Measurements from ENCODE around the gene SCYL1.
A peak's percentile ranks its signal among the peaks of the same experiment; 100 is the strongest.

SCYL1 gene

DNA sequence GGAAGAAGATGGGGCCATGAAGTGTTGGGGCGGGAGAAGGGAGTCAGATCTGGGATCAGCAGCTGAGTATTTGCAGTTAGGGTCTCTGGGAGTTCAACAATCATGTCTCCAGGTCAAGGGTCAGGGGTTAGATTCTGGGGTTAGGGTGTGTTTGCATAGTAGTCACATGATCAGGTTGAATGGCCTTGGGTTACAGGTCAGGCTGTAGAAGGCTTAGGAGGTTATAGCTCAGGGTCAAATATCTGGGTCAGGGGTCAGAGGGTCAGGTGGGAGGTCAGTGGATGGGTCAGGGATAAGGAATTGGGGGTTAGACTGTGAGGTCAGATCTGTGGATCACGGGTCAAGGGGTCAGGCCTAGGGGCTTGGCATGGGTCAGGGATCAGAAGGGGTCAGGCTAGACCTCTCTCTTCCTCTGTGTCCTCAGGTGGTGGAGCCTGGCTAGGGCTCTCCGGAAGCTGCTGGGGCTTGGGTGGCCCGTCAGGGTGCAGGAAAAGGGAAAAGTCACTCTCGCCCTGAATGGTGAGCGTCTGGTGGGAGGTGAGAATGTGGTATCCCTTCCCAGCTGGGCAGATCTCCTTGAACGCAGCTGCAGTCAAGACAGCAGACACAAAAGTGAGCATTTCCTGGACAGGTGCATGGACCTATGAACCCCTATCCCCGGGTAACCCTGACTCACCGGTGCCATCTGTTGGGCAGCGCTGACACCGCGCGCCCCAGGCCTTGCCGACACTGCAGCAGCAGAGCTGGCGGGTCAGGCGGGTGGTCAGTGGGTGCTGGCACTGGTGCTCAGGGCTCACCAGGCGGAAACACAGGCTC is 26.9 kb downstream of the SCYL1 start:
- Histone ChIP-seq H3K36me3 (ENCODE audit: control insufficient read depth, insufficient read depth, low read length) (no peaks in the 10 kb centered on the region), H3K4me1 (ENCODE audit: control insufficient read depth, insufficient read depth, low read length) (peaks cover 2% of the 10 kb centered on the region; the same call in 1 of the 2 replicates), H3K9ac (ENCODE audit: low read depth, low read length) (no peak overlapping the region), H3K4me3 (ENCODE audit: low read depth, low read length) (no peak overlapping the region), H3K27ac (ENCODE audit: low read depth, low read length) (no peak overlapping the region), H3K9me3 (ENCODE audit: control insufficient read depth, insufficient read depth, low read length) (no peaks in the 10 kb centered on the region), H3K27me3 (ENCODE audit: control insufficient read depth, insufficient read depth, low read length) (peaks cover 43% of the 10 kb centered on the region)

DNA sequence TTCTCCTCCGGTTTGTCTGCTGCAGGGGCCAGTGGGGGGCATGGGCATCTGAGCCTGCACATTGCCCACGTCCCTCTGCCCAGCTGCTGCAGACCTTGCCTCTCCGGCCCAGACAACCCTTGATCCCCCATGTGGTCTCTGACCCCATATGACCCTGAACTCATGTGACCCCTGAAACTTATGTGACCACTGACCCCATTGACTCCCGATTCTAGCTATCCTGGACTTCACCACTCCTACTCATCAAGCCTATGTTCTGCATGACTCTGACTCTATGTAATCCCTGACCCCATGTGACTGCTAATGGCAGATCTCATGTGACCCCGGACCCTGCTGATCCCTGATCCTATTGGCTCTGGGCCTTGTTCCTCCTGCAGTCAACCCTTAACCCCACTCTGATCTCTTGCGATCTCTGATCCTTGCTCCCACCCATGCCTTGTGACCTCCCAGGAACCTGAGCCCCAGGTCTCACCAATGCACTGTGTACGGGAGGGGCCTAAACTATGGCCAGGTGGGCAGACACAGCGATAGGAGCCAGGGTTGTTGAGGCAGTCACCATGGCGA is 27.6 kb downstream of the SCYL1 start:
- no peak overlapping the region for H3K9ac ChIP-seq (ENCODE audit: low read depth, low read length)
- H3K36me3 ChIP-seq (ENCODE audit: control insufficient read depth, insufficient read depth, low read length): no peaks in the 10 kb centered on the region
- H3K27me3 ChIP-seq (ENCODE audit: control insufficient read depth, insufficient read depth, low read length): peaks cover 44% of the 10 kb centered on the region
- H3K9me3 ChIP-seq (ENCODE audit: control insufficient read depth, insufficient read depth, low read length): no peaks in the 10 kb centered on the region
- no peak overlapping the region for H3K27ac ChIP-seq (ENCODE audit: low read depth, low read length)
- H3K4me1 ChIP-seq (ENCODE audit: control insufficient read depth, insufficient read depth, low read length): peaks cover 2% of the 10 kb centered on the region; the same call in 1 of the 2 replicates
- no peak overlapping the region for H3K4me3 ChIP-seq (ENCODE audit: low read depth, low read length)

DNA sequence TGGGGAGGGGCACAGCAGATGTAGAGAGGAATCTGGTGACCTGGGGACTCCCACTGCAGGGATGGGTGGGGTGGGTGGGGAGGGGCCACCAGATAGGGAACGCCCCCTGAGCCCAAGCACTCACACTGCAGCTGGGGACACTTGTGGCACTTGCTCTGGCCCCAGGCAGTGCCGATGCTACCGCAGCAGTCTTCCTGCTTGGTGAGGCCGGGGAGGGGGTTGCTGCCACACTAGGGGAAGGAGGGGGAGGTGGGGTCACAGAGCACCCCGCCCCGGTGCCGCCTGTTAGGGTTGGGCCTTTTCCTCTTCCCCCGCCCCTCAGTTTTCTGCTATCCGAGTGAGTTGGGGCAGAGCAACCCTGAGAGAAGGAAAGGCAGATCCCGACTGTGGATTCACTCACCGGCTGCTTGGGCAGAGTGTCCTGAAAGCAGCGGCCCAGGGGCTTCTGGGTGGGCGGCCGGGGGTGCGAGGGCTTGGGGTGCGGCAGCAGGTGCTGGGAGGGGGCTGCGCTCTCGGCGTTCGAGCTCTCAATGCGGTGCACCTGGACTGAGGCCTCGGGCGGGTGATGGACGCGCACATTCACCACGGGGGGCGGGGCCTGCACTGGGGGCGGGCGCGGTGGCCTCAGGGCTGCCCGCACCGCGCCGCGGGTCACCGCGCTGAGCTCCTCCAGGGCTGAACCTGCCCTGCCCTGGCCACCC is 28.6 kb downstream of the SCYL1 start:
- H3K27me3 ChIP-seq (ENCODE audit: control insufficient read depth, insufficient read depth, low read length): peaks cover 35% of the 10 kb centered on the region
- peaks cover 2% of the 10 kb centered on the region; the same call in 1 of the 2 replicates for H3K4me1 ChIP-seq (ENCODE audit: control insufficient read depth, insufficient read depth, low read length)
- peak overlapping the region; percentile 53 for H3K4me3 ChIP-seq (ENCODE audit: low read depth, low read length)
- no peaks in the 10 kb centered on the region for H3K36me3 ChIP-seq (ENCODE audit: control insufficient read depth, insufficient read depth, low read length)
- no peaks in the 10 kb centered on the region for H3K9me3 ChIP-seq (ENCODE audit: control insufficient read depth, insufficient read depth, low read length)
- no peak overlapping the region for H3K27ac ChIP-seq (ENCODE audit: low read depth, low read length)
- H3K9ac ChIP-seq (ENCODE audit: low read depth, low read length): no peak overlapping the region

DNA sequence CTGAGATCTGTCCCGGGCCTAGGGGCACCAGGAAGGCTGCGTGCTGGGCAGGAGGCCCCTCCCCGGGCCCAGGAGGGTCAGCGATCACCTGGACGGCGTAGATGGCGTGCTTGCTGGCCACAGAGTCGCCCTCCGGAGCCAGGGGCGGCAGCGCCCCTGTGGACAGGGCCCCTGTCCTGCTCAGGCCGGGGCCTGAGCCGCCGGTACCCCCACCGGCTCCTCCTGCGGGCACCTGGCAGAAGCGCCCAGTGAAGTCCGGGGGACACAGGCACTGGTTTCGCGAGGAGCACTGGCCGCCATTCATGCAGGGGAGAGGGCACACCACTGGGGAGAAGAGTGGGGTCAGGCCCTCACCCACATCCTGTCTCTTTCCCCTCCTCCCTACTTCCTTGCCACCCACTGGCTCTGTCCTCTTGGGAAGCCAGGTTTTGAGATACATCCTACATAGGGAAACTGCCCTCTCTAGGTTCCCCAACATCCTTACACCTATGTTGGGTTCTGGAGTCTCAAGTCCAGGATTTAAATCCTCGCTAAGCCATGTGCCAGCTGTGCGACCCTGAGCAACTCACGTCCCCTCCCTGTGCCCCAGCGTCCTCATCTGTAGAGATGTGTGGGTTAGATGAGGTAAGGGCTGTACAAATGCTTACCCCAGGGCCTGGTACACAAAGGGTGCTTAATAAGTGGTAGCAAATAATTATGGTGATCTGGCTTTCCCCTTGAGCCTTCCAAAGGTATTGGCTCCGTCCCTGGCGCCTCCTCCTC is 29.4 kb downstream of the SCYL1 start:
- Histone ChIP-seq H3K36me3 (ENCODE audit: control insufficient read depth, insufficient read depth, low read length) (no peaks in the 10 kb centered on the region), H3K27me3 (ENCODE audit: control insufficient read depth, insufficient read depth, low read length) (peaks cover 34% of the 10 kb centered on the region), H3K9me3 (ENCODE audit: control insufficient read depth, insufficient read depth, low read length) (no peaks in the 10 kb centered on the region), H3K4me1 (ENCODE audit: control insufficient read depth, insufficient read depth, low read length) (peaks cover 10% of the 10 kb centered on the region; the same call in 1 of the 2 replicates), H3K9ac (ENCODE audit: low read depth, low read length) (no peak overlapping the region), H3K4me3 (ENCODE audit: low read depth, low read length) (peak overlapping the region; percentile 53), H3K27ac (ENCODE audit: low read depth, low read length) (no peak overlapping the region)

DNA sequence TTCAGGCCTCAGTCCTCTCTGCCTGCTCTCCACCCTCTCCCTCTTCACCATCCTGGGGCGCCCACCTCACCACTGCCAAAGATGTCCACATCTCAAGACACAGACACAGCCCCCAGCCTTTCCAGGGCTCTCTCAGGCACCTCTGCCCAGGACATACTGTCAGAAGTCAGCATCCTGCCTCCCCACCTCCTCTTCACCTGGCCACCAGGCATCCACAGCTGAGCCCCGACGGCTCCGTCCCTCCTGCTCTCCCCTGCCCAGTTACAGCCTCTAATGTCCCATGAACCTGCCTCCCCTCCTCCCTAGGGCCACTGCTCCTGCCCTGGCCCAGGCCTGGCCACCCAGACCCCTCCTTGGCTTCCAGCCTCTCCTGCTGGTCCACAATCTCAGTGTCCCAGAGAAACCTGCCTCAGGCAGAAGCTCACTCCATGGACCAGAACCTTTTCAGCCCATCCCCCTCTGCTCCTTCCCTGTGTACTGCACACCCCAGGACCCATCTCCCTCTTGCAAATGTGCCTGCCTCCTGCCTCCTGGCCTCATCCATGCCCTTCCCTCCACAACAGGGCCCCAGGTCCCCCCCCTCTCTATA is 30.1 kb downstream of the SCYL1 start:
- Histone ChIP-seq H3K27me3 (ENCODE audit: control insufficient read depth, insufficient read depth, low read length) (peaks cover 41% of the 10 kb centered on the region), H3K9ac (ENCODE audit: low read depth, low read length) (no peak overlapping the region), H3K36me3 (ENCODE audit: control insufficient read depth, insufficient read depth, low read length) (no peaks in the 10 kb centered on the region), H3K4me3 (ENCODE audit: low read depth, low read length) (no peak overlapping the region), H3K9me3 (ENCODE audit: control insufficient read depth, insufficient read depth, low read length) (no peaks in the 10 kb centered on the region), H3K27ac (ENCODE audit: low read depth, low read length) (no peak overlapping the region), H3K4me1 (ENCODE audit: control insufficient read depth, insufficient read depth, low read length) (peaks cover 14% of the 10 kb centered on the region; the same call in 1 of the 2 replicates)

DNA sequence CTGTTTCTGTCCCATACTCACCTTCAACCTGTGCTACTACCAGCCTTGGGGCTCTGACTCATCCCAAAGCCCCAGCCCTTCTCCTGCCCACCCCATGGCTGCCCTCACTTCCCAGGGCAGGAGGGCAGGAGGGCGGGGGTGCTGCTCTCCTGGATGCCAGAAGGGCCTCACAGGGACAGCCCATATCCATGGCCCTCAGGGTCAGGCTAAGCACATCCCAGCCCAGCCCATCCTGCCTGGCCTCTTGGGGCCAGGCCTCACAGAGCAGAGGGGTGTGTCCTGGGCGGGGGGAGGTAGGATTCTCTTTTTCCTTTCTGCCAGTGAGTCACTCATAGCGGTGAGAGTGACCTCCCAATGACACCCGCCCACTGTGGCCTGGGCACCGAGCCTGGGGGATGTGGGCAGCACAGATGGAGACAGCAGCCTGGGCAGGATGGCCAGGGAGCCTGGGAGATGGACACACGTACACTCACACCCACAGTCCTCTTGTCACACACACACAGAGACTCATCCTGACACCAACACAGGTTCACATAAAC is 30.9 kb downstream of the SCYL1 start:
- H3K9me3 ChIP-seq (ENCODE audit: control insufficient read depth, insufficient read depth, low read length): no peaks in the 10 kb centered on the region
- H3K9ac ChIP-seq (ENCODE audit: low read depth, low read length): no peak overlapping the region
- H3K27ac ChIP-seq (ENCODE audit: low read depth, low read length): no peak overlapping the region
- H3K4me1 ChIP-seq (ENCODE audit: control insufficient read depth, insufficient read depth, low read length): peaks cover 21% of the 10 kb centered on the region
- no peaks in the 10 kb centered on the region for H3K36me3 ChIP-seq (ENCODE audit: control insufficient read depth, insufficient read depth, low read length)
- peaks cover 47% of the 10 kb centered on the region for H3K27me3 ChIP-seq (ENCODE audit: control insufficient read depth, insufficient read depth, low read length)
- H3K4me3 ChIP-seq (ENCODE audit: low read depth, low read length): no peak overlapping the region

DNA sequence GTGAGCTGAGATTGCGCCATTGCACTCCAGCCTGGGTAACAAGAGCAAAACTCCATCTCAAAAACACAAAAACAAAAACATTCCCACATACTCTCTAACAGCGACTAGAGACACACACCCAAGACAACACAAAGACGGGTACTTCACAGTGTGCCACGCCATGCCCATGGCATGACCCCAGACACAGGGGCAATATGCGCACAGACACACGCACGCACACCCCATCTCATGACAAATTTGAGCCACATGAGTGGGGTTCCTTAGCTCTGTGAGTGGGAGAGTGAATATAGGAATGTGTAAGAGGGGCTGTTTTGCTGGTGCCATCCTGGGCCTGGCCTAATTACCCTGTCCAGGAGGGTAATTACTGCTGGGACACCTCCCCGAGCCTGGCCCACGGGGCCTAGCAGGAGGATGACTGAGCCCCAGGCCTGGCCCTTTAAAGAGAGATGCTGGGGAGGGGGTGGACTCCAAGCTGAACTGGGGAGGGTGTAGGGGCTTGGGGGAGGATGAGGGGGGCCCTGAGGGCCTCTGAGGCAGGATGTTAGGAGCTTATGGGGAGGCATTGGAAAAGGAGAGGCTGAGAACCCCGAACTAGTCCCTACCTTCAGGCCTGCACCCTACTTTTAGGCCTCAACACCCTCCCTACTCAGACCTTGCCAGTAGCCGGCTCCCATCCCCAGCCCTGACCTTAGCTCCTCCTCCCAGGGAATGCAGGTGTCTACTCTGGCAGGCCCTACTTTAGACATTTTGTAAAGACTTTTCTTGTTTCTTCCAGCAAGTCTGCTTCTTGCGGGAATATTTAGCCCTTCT is 31.8 kb downstream of the SCYL1 start:
- H3K4me1 ChIP-seq (ENCODE audit: control insufficient read depth, insufficient read depth, low read length): peaks cover 27% of the 10 kb centered on the region
- H3K9me3 ChIP-seq (ENCODE audit: control insufficient read depth, insufficient read depth, low read length): no peaks in the 10 kb centered on the region
- H3K36me3 ChIP-seq (ENCODE audit: control insufficient read depth, insufficient read depth, low read length): no peaks in the 10 kb centered on the region
- H3K27ac ChIP-seq (ENCODE audit: low read depth, low read length): no peak overlapping the region
- H3K9ac ChIP-seq (ENCODE audit: low read depth, low read length): no peak overlapping the region
- no peak overlapping the region for H3K4me3 ChIP-seq (ENCODE audit: low read depth, low read length)
- peaks cover 43% of the 10 kb centered on the region for H3K27me3 ChIP-seq (ENCODE audit: control insufficient read depth, insufficient read depth, low read length)

DNA sequence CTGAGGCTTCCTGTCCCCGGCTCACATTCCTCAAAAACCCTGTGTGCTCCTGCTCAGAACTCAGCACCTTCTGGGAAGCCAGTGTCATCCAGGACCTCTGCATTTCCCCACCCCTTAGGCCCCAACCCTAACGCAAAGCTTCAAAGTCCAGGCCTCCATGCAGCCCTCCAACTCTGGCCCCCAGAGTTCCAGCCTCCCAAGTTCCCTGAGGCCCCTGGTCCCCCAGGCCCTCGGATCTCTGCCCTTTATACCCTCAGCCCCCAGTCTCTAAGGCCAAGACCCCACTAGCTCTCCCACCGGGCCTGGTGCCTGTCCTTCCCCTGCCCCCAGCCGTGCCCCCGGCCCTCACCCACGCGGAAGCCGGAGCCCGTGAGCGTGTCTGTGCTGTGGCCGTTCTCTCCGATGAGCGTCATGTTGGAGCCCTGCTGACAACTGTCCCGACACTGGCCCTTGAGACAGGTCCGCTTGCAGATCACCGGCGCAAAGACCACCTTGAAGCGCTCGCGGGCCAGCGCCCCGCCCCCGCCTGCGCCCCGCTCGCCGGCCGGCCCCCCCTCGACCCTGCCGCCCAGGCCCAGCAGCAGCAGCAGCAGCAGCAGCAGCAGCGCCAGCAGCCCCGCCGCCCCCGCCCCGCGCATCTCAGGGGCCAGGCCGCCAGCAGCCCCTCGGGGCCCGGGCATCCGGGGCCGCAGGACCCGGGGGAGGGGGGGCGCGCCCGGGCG is 32.6 kb downstream of the SCYL1 start:
- H3K9ac ChIP-seq (ENCODE audit: low read depth, low read length): no peak overlapping the region
- H3K27ac ChIP-seq (ENCODE audit: low read depth, low read length): no peak overlapping the region
- H3K4me1 ChIP-seq (ENCODE audit: control insufficient read depth, insufficient read depth, low read length): peaks cover 27% of the 10 kb centered on the region
- H3K36me3 ChIP-seq (ENCODE audit: control insufficient read depth, insufficient read depth, low read length): no peaks in the 10 kb centered on the region
- peak overlapping the region; percentile 62; the same call in 1 of the 2 replicates for H3K4me3 ChIP-seq (ENCODE audit: low read depth, low read length)
- H3K9me3 ChIP-seq (ENCODE audit: control insufficient read depth, insufficient read depth, low read length): no peaks in the 10 kb centered on the region
- H3K27me3 ChIP-seq (ENCODE audit: control insufficient read depth, insufficient read depth, low read length): peaks cover 43% of the 10 kb centered on the region

DNA sequence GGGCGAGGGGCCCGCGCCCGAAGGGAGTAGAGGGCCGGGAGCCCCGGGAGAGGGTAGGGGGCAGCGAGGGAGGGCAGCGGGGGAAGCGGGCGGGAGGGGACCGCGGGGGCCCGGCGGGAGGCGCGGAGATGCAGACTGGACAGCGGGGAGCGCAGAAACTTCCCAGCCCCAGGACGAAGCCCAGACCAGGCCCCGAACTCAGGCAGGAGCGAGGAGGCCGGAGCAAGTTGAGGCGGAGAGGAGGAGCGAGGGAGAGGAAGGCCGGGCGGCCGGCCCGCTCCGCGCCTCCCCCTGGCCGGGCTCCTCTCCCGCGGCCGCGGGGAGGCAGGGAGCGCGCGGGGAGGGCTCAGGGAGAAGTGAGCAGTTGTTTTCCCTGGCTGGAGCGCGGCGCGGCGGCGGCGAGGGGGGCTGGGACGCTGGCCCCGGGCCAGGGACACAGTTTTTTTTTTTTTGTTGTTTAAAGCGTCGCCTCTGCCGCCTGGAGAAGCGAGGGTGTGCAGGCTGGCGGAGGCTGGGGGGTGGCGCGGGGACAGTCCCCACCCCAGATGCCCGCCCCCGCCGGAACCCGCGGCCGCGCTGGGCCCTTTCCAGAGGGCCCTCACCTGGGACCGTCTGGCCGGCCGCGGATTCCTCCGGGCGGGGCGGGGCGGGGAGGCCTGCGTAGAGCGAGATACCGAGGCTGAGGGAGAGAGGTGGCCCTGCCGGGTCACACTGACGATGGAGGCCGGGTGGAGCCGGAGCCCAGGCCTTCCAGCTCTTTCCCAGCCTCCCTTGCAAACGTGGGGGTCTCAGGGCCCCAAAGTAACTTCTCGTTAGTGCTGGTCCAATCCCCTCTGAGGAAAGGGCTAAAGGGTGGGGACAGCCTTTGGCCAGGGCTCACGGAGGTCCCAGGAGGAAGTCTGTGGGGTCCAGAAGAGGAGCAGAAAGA is 33.4 kb downstream of the SCYL1 start, which contains the start of gene LTBP3:
LTBP3 (minus strand) TSS at position 358 of the 928 bp plus-strand sequence. CDS start 400 bp downstream, outside the sequence.
- peak within 1 kb of the TSS; percentile 62 for H3K4me3 ChIP-seq (ENCODE audit: low read depth, low read length)
- H3K9ac ChIP-seq (ENCODE audit: low read depth, low read length): no peak within 1 kb of the TSS
- H3K27ac ChIP-seq (ENCODE audit: low read depth, low read length): peak within 1 kb of the TSS; percentile 52
- H3K36me3 ChIP-seq (ENCODE audit: control insufficient read depth, insufficient read depth, low read length): no peaks in the 10 kb centered on the region
- H3K9me3 ChIP-seq (ENCODE audit: control insufficient read depth, insufficient read depth, low read length): no peaks in the 10 kb centered on the region
- peaks cover 27% of the 10 kb centered on the region for H3K4me1 ChIP-seq (ENCODE audit: control insufficient read depth, insufficient read depth, low read length)
- peaks cover 43% of the 10 kb centered on the region for H3K27me3 ChIP-seq (ENCODE audit: control insufficient read depth, insufficient read depth, low read length)

All from HUES48 (cell line).